A549 (cell line): ENCODE results near the gene NIT2. TPM values are rescaled to one million over a fixed set of nuclear protein-coding genes. Genes with fewer than 3 reads are reported as not detected.
"Not testable (repeated sequence)": the region's sequence is repeated elsewhere in the genome, so short reads cannot be mapped to it uniquely, and the experiment has no call there.

Source experiments
- ATAC-seq, 2 experiments: fragments of 200-7000 bp in 1 of 2; fragments of >200 bp in 1 of 2; cut with Nextera tagmentation in 1 of 2; cut with Tn5 transposase in 1 of 2; 3 replicates each; pipeline versions ENCODE4 v1.8.0 to v1.9.1; 2018 to 2020; ENCODE audit warnings: mild to moderate bottlenecking in 1 of 2, moderate library complexity in 1 of 2
- CTCF ChIA-PET: fragments of 300-600 bp; sonication (Branson Sonifier 250); formaldehyde crosslinking; extraction: SDS; loops from one replicate; lab custom pipeline; 2021; ENCODE audit warnings: antibody characterized with exemption, inconsistent platforms; lab: Yijun Ruan, JAX
- POLR2A ChIA-PET: fragments of 350-600 bp; formaldehyde crosslinking; extraction: SDS; loops from one replicate; lab custom pipeline; 2021; ENCODE audit warnings: antibody characterized with exemption, inconsistent platforms; lab: Yijun Ruan, JAX
- DNase-seq, 2 experiments: peaks; one replicate each; pipeline versions ENCODE4 v3.0.0 to v3.0.0-alpha.2; 2011 to 2016; ENCODE audit warnings: low read depth in 1 of 2, low spot score in 1 of 2
- FAIRE-seq: peaks from 2 replicates; lab custom pipeline; 2011; peaks lifted over from hg19 to GRCh38; lab: Jason Lieb, UNC
- H3K27ac ChIP-seq, 2 experiments: fragments of >200 bp; sonication (Bioruptor Twin); formaldehyde crosslinking; 3 replicates each; pipeline ENCODE4 v1.5.1; 2016 to 2017
- H3K4me1 ChIP-seq: fragments of >200 bp; sonication (Bioruptor Twin); formaldehyde crosslinking; 3 replicates; pipeline ENCODE4 v1.6.1; 2016
- H3K4me2 ChIP-seq: fragments of >200 bp; sonication (Bioruptor Twin); formaldehyde crosslinking; 3 replicates; pipeline ENCODE4 v1.6.1; 2016
- H3K4me3 ChIP-seq: fragments of >200 bp; sonication (Bioruptor Twin); formaldehyde crosslinking; 3 replicates; pipeline ENCODE4 v1.5.1; 2016
- H3K9me3 ChIP-seq: fragments of >200 bp; sonication (Bioruptor Twin); formaldehyde crosslinking; 3 replicates; pipeline ENCODE4 v1.6.1; 2016
- BCL3 ChIP-seq: fragments of >200 bp; sonication (Bioruptor Twin); formaldehyde crosslinking; IDR thresholded peaks from 3 replicates; pipeline ENCODE4 v1.6.1; 2016
- CBX8 ChIP-seq: fragments of 200-600 bp; sonication (generic); IDR thresholded peaks from 2 replicates; pipeline ENCODE4 v1.6.1; 2016
- CHD2 ChIP-seq: fragments of 150-350 bp; IDR thresholded peaks from 2 replicates; pipeline ENCODE4 v1.6.1; 2014; ENCODE audit warnings: low read length; ENCODE audit not compliant: partially characterized antibody
- CHD4 ChIP-seq: fragments of 200-600 bp; sonication (generic); IDR thresholded peaks from 2 replicates; pipeline ENCODE4 v1.6.1; 2016; ENCODE audit warnings: antibody characterized with exemption, mild to moderate bottlenecking, borderline replicate concordance
- E2F6 ChIP-seq: IDR thresholded peaks from 2 replicates; pipeline ENCODE4 v1.6.1; 2012; ENCODE audit warnings: low read depth, borderline replicate concordance
- EP300 ChIP-seq, 2 experiments: fragments of >200 bp; sonication (Bioruptor Twin); formaldehyde crosslinking; IDR thresholded peaks; 2 replicates in 1 of 2; 3 replicates in 1 of 2; pipeline ENCODE4 v1.6.1; 2016 to 2017
- FOSB ChIP-seq: fragments of 250-450 bp; sonication (Bioruptor Pico); IDR thresholded peaks from 2 replicates; pipeline ENCODE4 v1.5.0; 2020; ENCODE audit warnings: mild to moderate bottlenecking, moderate library complexity
- HEYL ChIP-seq: fragments of 250-450 bp; sonication (Bioruptor Pico); IDR thresholded peaks from 2 replicates; pipeline ENCODE4 v1.8.0; 2021; ENCODE audit warnings: mild to moderate bottlenecking, moderate library complexity
- HOXB13 ChIP-seq: fragments of 250-450 bp; sonication (Bioruptor Pico); IDR thresholded peaks from 2 replicates; pipeline ENCODE4 v1.5.0; 2020; ENCODE audit warnings: low read depth, mild to moderate bottlenecking, moderate library complexity
- KDM5A ChIP-seq: fragments of 200-600 bp; sonication (generic); IDR thresholded peaks from 2 replicates; pipeline ENCODE4 v1.6.1; 2016; ENCODE audit warnings: antibody characterized with exemption, mild to moderate bottlenecking
- MAZ ChIP-seq: fragments of 150-350 bp; IDR thresholded peaks from 2 replicates; pipeline ENCODE4 v1.6.1; 2014; ENCODE audit warnings: antibody characterized with exemption, low read depth, low read length, borderline replicate concordance
- NFE2L2 ChIP-seq: fragments of 150-350 bp; conservative IDR thresholded peaks from 2 replicates; pipeline ENCODE4 v1.6.1; 2014; ENCODE audit warnings: low read length
- NPAS2 ChIP-seq: fragments of 250-450 bp; sonication (Bioruptor Pico); IDR thresholded peaks from 2 replicates; pipeline ENCODE4 v1.8.0; 2022; ENCODE audit warnings: mild to moderate bottlenecking, moderate library complexity, borderline replicate concordance
- PHF8 ChIP-seq: fragments of 200-600 bp; sonication (generic); IDR thresholded peaks from 2 replicates; pipeline ENCODE4 v1.6.1; 2016; ENCODE audit warnings: low read depth, mild to moderate bottlenecking, antibody characterized with exemption, moderate library complexity, borderline replicate concordance
- POLR2A ChIP-seq: IDR thresholded peaks from 2 replicates; pipeline ENCODE4 v1.6.1; 2012; ENCODE audit warnings: mild to moderate bottlenecking, low read length
- POLR2AphosphoS2 ChIP-seq: conservative IDR thresholded peaks from 2 replicates; pipeline ENCODE4 v1.6.1; 2012; ENCODE audit warnings: low read length, improper control_type of control experiment, inconsistent platforms
- RARB ChIP-seq: fragments of 250-450 bp; sonication (Bioruptor Pico); IDR thresholded peaks from 2 replicates; pipeline ENCODE4 v1.8.0; 2021; ENCODE audit warnings: mild to moderate bottlenecking, moderate library complexity
- RCOR1 ChIP-seq: fragments of 150-350 bp; IDR thresholded peaks from 2 replicates; pipeline ENCODE4 v1.6.1; 2014; ENCODE audit warnings: antibody characterized with exemption, low read length, low read depth
- REST ChIP-seq: fragments of 200-600 bp; sonication (generic); IDR thresholded peaks from 2 replicates; pipeline ENCODE4 v1.6.1; 2016; ENCODE audit warnings: antibody characterized with exemption, mild to moderate bottlenecking, moderate library complexity
- RNF2 ChIP-seq: fragments of 200-600 bp; sonication (generic); IDR thresholded peaks from 2 replicates; pipeline ENCODE4 v1.6.1; 2016; ENCODE audit warnings: low read depth, mild to moderate bottlenecking, antibody characterized with exemption, moderate library complexity, borderline replicate concordance
- SMC3 ChIP-seq: fragments of >200 bp; sonication (Bioruptor Twin); formaldehyde crosslinking; IDR thresholded peaks from 3 replicates; pipeline ENCODE4 v1.6.1; 2018; ENCODE audit warnings: inconsistent platforms
- SREBF2 ChIP-seq: fragments of 450-650 bp; IDR thresholded peaks from 2 replicates; pipeline ENCODE4 v1.6.1; 2014; ENCODE audit warnings: mild to moderate bottlenecking, moderate library complexity
- ZC3H11A ChIP-seq: fragments of 450-650 bp; IDR thresholded peaks from 2 replicates; pipeline ENCODE4 v1.6.1; 2014; ENCODE audit warnings: antibody characterized with exemption, mild to moderate bottlenecking
- WGBS: methylation state at CpG from one replicate; pipeline ENCODE4 v1.1.6; 2017; ENCODE audit errors: missing lambda C conversion rate; 5-methylcytosine and 5-hydroxymethylcytosine counted together
- polyA plus RNA-seq, 4 experiments: library from polyadenylated mRNA; depleted of rRNA in 3 of 4; stranded (reverse); fragments of >200 nt; fragmentation: RNase III in 1 of 4; extraction: RNeasy Plus Mini Kit Qiagen cat#74134 plus additional on column Dnase treatment in 1 of 4; gene quantifications; 2 replicates in 3 of 4; 3 replicates in 1 of 4; pipeline ENCODE4 v1.2.3, GENCODE V29; 2011 to 2017
- TF ChIP-seq, protein P1 (sequence below): IDR thresholded peaks from 2 replicates; pipeline ENCODE4 v1.6.1; 2012

Gene NIT2
- polyA plus RNA-seq, 2 of the 4 experiments (the other 2 are of a cell fraction), result 75.0 to 140 TPM

DNA sequence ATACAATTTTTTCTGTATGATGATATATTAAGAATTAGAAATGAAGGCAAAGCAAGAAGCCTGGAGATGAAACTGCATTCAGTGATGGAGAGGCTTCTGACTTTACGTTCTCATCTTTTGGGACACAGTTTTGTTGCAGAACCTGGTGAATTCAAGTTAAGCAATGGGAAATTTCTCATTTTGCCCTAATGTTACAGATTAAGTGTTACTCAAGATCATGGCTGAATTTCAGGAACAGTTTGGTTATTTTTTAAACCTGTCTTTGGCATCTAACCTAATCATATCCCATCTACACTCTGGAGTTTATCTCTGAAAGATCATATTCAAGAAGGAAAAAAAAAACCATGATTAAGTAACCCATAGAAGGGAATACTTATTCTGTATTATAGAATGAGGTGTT is 6.0 kb downstream of the NIT2 start:
- Histone ChIP-seq H3K4me3 (no peak overlapping the region), H3K4me2 (no peak overlapping the region), H3K4me1 (peaks cover 4% of the 10 kb centered on the region; the same call in 2 of the 3 replicates), H3K9me3 (0 out of 3 replicates have a peak, but pooled peaks cover 3% of the 10 kb centered on the region), H3K27ac (no peak overlapping the region)
- no peak for ATAC-seq
- DNase-seq, result no peak
- TF ChIP-seq NFE2L2, result no peak
- no peak for TF ChIP-seq CHD2
- no peak for TF ChIP-seq ZC3H11A
- TF ChIP-seq, protein P1, sequence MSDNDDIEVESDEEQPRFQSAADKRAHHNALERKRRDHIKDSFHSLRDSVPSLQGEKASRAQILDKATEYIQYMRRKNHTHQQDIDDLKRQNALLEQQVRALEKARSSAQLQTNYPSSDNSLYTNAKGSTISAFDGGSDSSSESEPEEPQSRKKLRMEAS, result no peak
- no peak for TF ChIP-seq SREBF2
- TF ChIP-seq EP300 (IDR thresholded peaks at IDR 0.05), result no peak
- TF ChIP-seq KDM5A, result no peak
- TF ChIP-seq POLR2AphosphoS2, result no peak
- no peak for TF ChIP-seq POLR2A
- TF ChIP-seq BCL3, result no peak
- TF ChIP-seq NPAS2 (CRISPR knock-in tag), result no peak
- no peak for FAIRE-seq
- ChIA-PET CTCF (no interaction called here), POLR2A (no interaction called here)
- WGBS, result 100% methylated on average over 1 of the region's 1 CpG

DNA sequence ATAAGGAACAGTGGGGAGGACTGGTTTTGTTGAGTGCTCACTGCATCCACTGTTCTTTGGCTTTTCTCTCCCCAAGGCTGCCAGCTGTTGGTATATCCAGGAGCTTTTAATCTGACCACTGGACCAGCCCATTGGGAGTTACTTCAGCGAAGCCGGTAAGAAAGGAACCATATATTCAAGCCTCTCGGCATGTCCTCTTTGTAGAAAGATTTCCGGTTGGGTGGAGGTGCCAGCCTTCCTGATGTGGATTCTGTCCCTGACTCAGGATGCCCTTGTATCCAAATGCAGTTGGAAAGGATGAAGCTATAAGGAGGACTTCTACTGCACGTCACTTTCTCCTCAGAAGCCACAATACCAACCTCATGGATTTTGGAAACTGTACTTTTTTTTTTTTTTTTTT is 14.2 kb downstream of the NIT2 start:
- no peaks in the 10 kb centered on the region; the same call in 2 of the 3 replicates for H3K9me3 ChIP-seq
- H3K4me1 ChIP-seq, result no peaks in the 10 kb centered on the region
- no peak for TF ChIP-seq HOXB13
- TF ChIP-seq SMC3, result no peak
- TF ChIP-seq RARB (CRISPR knock-in tag), result no peak
- no peak for TF ChIP-seq POLR2A
- TF ChIP-seq CHD4, result no peak
- no peak for TF ChIP-seq HEYL (CRISPR knock-in tag)
- TF ChIP-seq E2F6, result no peak
- TF ChIP-seq POLR2AphosphoS2, result no peak
- no peak for TF ChIP-seq NPAS2 (CRISPR knock-in tag)
- no peak for TF ChIP-seq MAZ
- no peak for TF ChIP-seq CBX8
- no peak for TF ChIP-seq ZC3H11A
- TF ChIP-seq SREBF2, result no peak
- no peak for TF ChIP-seq REST
- TF ChIP-seq, protein P1, result no peak
- no peak for TF ChIP-seq RCOR1
- TF ChIP-seq FOSB (CRISPR knock-in tag), result no peak
- TF ChIP-seq RNF2, result no peak
- TF ChIP-seq PHF8, result no peak
- H3K27ac ChIP-seq, result no peak overlapping the region
- POLR2A ChIA-PET, result interaction anchor here (0.6 kb wide), 1 partner anchor 20 kb away, joined by 3 read pairs; no protein-coding TSS in a partner anchor
- no peak overlapping the region for H3K4me2 ChIP-seq
- FAIRE-seq, result no peak
- 82% methylated on average over 5 of the region's 5 CpGs for WGBS
- ATAC-seq, result no peak
- CTCF ChIA-PET, result interaction anchor here (0.9 to 1.6 kb wide), 2 partner anchors 11 to 33 kb away, joined by 3 to 4 read pairs; no protein-coding TSS in a partner anchor
- no peak overlapping the region for H3K4me3 ChIP-seq
- DNase-seq, result no peak

DNA sequence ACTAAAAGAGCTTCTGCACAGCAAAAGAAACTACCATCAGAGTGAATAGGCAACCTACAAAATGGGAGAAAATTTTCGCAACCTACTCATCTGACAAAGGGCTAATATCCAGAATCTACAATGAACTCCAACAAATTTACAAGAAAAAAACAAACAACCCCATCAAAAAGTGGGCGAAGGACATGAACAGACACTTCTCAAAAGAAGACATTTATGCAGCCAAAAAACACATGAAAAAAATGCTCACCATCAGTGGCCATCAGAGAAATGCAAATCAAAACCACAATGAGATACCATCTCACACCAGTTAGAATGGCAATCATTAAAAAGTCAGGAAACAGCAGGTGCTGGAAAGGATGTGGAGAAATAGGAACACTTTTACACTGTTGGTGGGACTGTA is 17.2 kb downstream of the NIT2 start:
- 85% methylated on average over 2 of the region's 2 CpGs for WGBS
- H3K4me1 ChIP-seq, H3K4me2 ChIP-seq, ATAC-seq, H3K9me3 ChIP-seq, DNase-seq, CTCF ChIA-PET, POLR2A ChIA-PET, FAIRE-seq, H3K4me3 ChIP-seq, H3K27ac ChIP-seq: not testable (repeated sequence)
